Caco-2 (cell line): ENCODE results near the gene FAM53A. TPM values are rescaled to one million over a fixed set of nuclear protein-coding genes. Genes with fewer than 3 reads are reported as not detected.

Experiments
- BruUV-seq: library from RNA; stranded (reverse); fragments of 400-500 nt; replicated peaks from 2 replicates; lab custom pipeline; 2021; lab: Mats Ljungman, UMichigan
- CTCF ChIA-PET: fragments of 300-600 bp; sonication (Branson Sonifier 250); formaldehyde crosslinking; loops from one replicate; lab custom pipeline; 2022; ENCODE audit warnings: antibody characterized with exemption; lab: Charles Lee
- POLR2A ChIA-PET: fragments of 300-600 bp; sonication (Branson Sonifier 250); formaldehyde crosslinking; loops from one replicate; lab custom pipeline; 2022; ENCODE audit warnings: antibody characterized with exemption; lab: Charles Lee
- DNase-seq, 2 experiments: peaks; one replicate each; pipeline versions ENCODE4 v3.0.0 to v3.0.0-alpha.2; 2020 to 2022
- H3K27me3 ChIP-seq: replicated peaks from 2 replicates; pipeline ENCODE4 v1.6.0; 2011; ENCODE audit warnings: low read length; ENCODE audit not compliant: control insufficient read depth, insufficient read depth
- H3K36me3 ChIP-seq: 2 replicates; pipeline ENCODE4 v1.5.1; 2011; ENCODE audit warnings: low read length; ENCODE audit not compliant: control insufficient read depth, insufficient read depth
- H3K4me1 ChIP-seq: fragments of 250-450 bp; sonication (Bioruptor Pico); 2 replicates; pipeline ENCODE4 v1.5.1; 2020; ENCODE audit warnings: mild to moderate bottlenecking
- H3K4me3 ChIP-seq: 2 replicates; pipeline ENCODE4 v1.5.1; 2011; ENCODE audit warnings: low read depth, mild to moderate bottlenecking, control low read depth, low read length
- H3K9me3 ChIP-seq: fragments of 250-450 bp; sonication (Bioruptor Pico); 2 replicates; pipeline ENCODE4 v1.5.1; 2020; ENCODE audit warnings: mild to moderate bottlenecking, moderate library complexity
- H3K27ac Mint-ChIP-seq: one replicate; pipeline ENCODE4 v1.8.0; 2022; ENCODE audit warnings: mixed read lengths; ENCODE audit not compliant: unreplicated experiment
- H3K27me3 Mint-ChIP-seq: one replicate; pipeline ENCODE4 v1.8.0; 2022; ENCODE audit warnings: mixed read lengths; ENCODE audit not compliant: insufficient read depth, unreplicated experiment
- H3K36me3 Mint-ChIP-seq: one replicate; pipeline ENCODE4 v1.8.0; 2022; ENCODE audit warnings: mild to moderate bottlenecking, mixed read lengths; ENCODE audit not compliant: insufficient read depth, unreplicated experiment
- H3K4me1 Mint-ChIP-seq: one replicate; pipeline ENCODE4 v1.8.0; 2022; ENCODE audit warnings: low read depth, mixed read lengths; ENCODE audit not compliant: unreplicated experiment
- H3K4me3 Mint-ChIP-seq: one replicate; pipeline ENCODE4 v1.8.0; 2022; ENCODE audit warnings: mild to moderate bottlenecking, moderate library complexity, mixed read lengths; ENCODE audit not compliant: unreplicated experiment
- H3K9me3 Mint-ChIP-seq: one replicate; pipeline ENCODE4 v1.8.0; 2022; ENCODE audit warnings: mixed read lengths; ENCODE audit not compliant: unreplicated experiment
- intact Hi-C: fragments of 100-400 bp; cut with micrococcal nuclease; formaldehyde crosslinking; loops from one replicate; pipeline ENCODE4 v1.10.0; 2022; ENCODE audit not compliant: unreplicated experiment
- total RNA-seq: library from RNA; stranded (reverse); gene quantifications from 2 replicates; pipeline ENCODE4 v1.2.3, GENCODE V29; 2022
- TF ChIP-seq, protein P1 (sequence below), 2 experiments: fragments of 200-600 bp in 1 of 2; IDR thresholded peaks; 1 replicate in 1 of 2; 2 replicates in 1 of 2; pipeline versions ENCODE4 v1.5.1 to v1.8.0; 2011 to 2022; ENCODE audit warnings: antibody characterized with exemption in 1 of 2, control low read depth in 1 of 2, inconsistent platforms in 1 of 2, low read depth in 1 of 2, low read length in 1 of 2, mild to moderate bottlenecking in 1 of 2, moderate library complexity in 1 of 2; ENCODE audit not compliant: insufficient read depth in 1 of 2, severe bottlenecking in 1 of 2, unreplicated experiment in 1 of 2

The FAM53A gene
- total RNA-seq, 1 experiment from 2014 or later, result 4.1 TPM

DNA sequence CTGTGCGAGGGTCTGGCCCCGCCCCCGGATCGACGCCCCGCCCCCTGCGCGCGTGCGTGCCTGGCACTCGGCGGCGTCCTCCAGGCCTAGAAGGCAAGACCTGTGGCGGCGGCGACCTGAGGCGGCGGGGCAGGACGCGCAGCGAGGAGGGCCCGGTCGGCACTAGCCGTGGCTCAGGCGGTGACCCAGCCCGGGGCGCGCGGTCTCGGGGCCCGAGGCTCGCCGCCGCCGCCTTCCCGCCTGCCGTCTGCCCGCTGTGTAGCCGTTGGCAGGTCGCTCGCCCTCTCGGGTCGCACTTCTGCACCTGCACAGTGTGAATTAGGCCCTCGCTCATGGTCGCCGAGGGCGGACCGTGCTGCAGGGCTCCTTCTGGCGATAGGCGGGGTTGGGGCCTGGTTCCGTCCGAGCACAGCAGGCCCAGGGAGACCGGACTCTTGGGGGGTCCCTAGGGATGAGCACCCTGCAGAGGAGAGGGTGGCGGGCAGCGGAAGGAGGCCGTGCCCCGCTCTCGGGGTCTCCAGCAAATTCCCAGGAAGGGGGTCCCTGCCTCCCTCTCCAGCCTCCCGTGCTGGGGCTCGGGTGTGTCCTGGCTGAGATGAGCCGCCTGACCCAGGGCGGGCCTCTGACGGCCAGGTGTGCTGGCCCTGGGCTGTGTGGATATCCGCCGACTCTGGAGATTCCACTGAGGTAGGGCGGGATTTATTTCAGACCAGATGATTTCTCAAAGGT lies 557 bp upstream of the FAM53A start:
- H3K4me3 Mint-ChIP-seq, result peak overlapping the region; percentile 73
- H3K9me3 ChIP-seq, result no peaks in the 10 kb centered on the region
- peak; percentile 35 to 45 for DNase-seq
- H3K4me1 ChIP-seq, result peaks cover 10% of the 10 kb centered on the region; the same call in 1 of the 2 replicates
- no TSS peak for BruUV-seq
- peaks cover 8% of the 10 kb centered on the region for H3K4me1 Mint-ChIP-seq
- peaks cover 41% of the 10 kb centered on the region for H3K36me3 Mint-ChIP-seq
- H3K27ac Mint-ChIP-seq, result no peak overlapping the region
- TF ChIP-seq, protein P1, sequence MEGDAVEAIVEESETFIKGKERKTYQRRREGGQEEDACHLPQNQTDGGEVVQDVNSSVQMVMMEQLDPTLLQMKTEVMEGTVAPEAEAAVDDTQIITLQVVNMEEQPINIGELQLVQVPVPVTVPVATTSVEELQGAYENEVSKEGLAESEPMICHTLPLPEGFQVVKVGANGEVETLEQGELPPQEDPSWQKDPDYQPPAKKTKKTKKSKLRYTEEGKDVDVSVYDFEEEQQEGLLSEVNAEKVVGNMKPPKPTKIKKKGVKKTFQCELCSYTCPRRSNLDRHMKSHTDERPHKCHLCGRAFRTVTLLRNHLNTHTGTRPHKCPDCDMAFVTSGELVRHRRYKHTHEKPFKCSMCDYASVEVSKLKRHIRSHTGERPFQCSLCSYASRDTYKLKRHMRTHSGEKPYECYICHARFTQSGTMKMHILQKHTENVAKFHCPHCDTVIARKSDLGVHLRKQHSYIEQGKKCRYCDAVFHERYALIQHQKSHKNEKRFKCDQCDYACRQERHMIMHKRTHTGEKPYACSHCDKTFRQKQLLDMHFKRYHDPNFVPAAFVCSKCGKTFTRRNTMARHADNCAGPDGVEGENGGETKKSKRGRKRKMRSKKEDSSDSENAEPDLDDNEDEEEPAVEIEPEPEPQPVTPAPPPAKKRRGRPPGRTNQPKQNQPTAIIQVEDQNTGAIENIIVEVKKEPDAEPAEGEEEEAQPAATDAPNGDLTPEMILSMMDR (IDR thresholded peaks at IDR 0.05; ENCODE audit: insufficient read depth in 1 of 2, low read depth in 1 of 2, low read length in 1 of 2, severe bottlenecking in 1 of 2, unreplicated experiment in 1 of 2), result no peak
- CTCF ChIA-PET, result no interaction called here
- H3K27me3 ChIP-seq, result no peaks in the 10 kb centered on the region
- H3K27me3 Mint-ChIP-seq, result no peaks in the 10 kb centered on the region
- peak overlapping the region; percentile 72 for H3K4me3 ChIP-seq
- H3K36me3 ChIP-seq, result no peaks in the 10 kb centered on the region
- POLR2A ChIA-PET, result no interaction called here
- no peaks in the 10 kb centered on the region for H3K9me3 Mint-ChIP-seq
- intact Hi-C loops, result no loop called here

DNA sequence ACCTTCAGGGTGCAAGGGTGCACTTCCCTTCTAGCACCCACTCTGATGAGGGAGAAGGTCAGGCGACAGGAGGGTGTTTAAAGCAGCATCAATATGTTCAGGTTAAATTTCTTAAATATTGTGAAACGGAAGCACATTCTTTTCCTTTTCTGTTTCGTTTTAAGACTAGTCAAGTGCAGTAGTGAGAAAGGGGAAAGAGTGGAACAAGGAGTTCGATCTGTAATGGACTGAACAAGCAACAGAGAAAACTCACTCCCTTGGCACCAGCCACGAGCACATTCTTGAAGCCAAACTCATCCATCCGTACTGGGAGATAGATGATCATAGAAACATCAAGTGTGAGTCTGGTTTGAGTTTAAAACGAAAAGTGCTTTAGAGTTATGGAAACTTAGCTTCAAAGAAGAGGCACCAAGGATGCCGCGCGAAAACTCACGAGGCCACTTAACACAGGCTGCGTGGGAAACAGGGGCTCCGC lies 815 bp downstream of the FAM53A start:
- BruUV-seq, result no TSS peak
- TF ChIP-seq, protein P1 (IDR thresholded peaks at IDR 0.05; ENCODE audit: insufficient read depth in 1 of 2, low read depth in 1 of 2, low read length in 1 of 2, severe bottlenecking in 1 of 2, unreplicated experiment in 1 of 2), result no peak
- ChIA-PET POLR2A (no interaction called here), CTCF (interaction anchor here (0.6 kb wide), 1 partner anchor 38 kb away, joined by 3 read pairs; the partner anchor contains the start of gene TMEM129)
- intact Hi-C loops, result no loop called here
- H3K27ac Mint-ChIP-seq, result peak overlapping the region; percentile 59
- no peaks in the 10 kb centered on the region for H3K27me3 Mint-ChIP-seq
- Histone ChIP-seq H3K27me3 (no peaks in the 10 kb centered on the region), H3K4me3 (peak overlapping the region; percentile 67), H3K4me1 (peaks cover 10% of the 10 kb centered on the region; the same call in 1 of the 2 replicates), H3K36me3 (no peaks in the 10 kb centered on the region), H3K9me3 (no peaks in the 10 kb centered on the region)
- no peak for DNase-seq
- peaks cover 8% of the 10 kb centered on the region for H3K4me1 Mint-ChIP-seq
- H3K4me3 Mint-ChIP-seq, result peak overlapping the region; percentile 77
- H3K9me3 Mint-ChIP-seq, result no peaks in the 10 kb centered on the region
- peaks cover 30% of the 10 kb centered on the region for H3K36me3 Mint-ChIP-seq

DNA sequence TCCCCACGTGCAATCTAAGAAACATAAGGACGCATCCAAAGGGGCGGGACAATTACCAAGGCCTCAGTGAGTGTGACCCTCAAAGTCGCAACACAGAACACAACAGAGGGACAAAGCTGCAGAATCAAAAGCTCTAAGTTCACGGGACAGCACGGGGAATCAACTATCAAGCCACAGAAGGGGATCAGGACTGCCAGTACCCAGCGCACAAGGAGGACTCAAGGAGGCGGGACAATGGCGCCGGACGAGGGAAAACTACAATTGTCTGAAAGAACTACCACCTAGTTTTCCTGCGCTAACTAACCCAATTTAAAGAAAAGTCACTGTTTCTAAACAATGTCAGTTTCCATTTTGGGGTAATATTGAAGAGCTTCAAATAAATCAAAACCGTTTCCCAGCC lies 1.3 kb downstream of the FAM53A start:
- H3K27ac Mint-ChIP-seq, result peak overlapping the region; percentile 59
- no peaks in the 10 kb centered on the region for H3K36me3 ChIP-seq
- H3K9me3 Mint-ChIP-seq, result no peaks in the 10 kb centered on the region
- intact Hi-C loops, result no loop called here
- no peak overlapping the region; the same call in 1 of the 2 replicates for H3K4me3 ChIP-seq
- peaks cover 25% of the 10 kb centered on the region for H3K36me3 Mint-ChIP-seq
- TF ChIP-seq, protein P1 (IDR thresholded peaks at IDR 0.05; ENCODE audit: insufficient read depth in 1 of 2, low read depth in 1 of 2, low read length in 1 of 2, severe bottlenecking in 1 of 2, unreplicated experiment in 1 of 2), result no peak
- H3K4me1 ChIP-seq, result peaks cover 10% of the 10 kb centered on the region; the same call in 1 of the 2 replicates
- H3K27me3 Mint-ChIP-seq, result no peaks in the 10 kb centered on the region
- TSS peak; percentile 70 for BruUV-seq
- peak overlapping the region; percentile 77 for H3K4me3 Mint-ChIP-seq
- DNase-seq, result no peak
- POLR2A ChIA-PET, result no interaction called here
- peaks cover 8% of the 10 kb centered on the region for H3K4me1 Mint-ChIP-seq
- H3K27me3 ChIP-seq, result no peaks in the 10 kb centered on the region
- CTCF ChIA-PET, result interaction anchor here (1.0 kb wide), 1 partner anchor 10 kb away, joined by 4 read pairs; no protein-coding TSS in a partner anchor
- no peaks in the 10 kb centered on the region for H3K9me3 ChIP-seq
